Measurements from ENCODE around the gene TPRG1L.

The TPRG1L gene

GRCh38 chr1:3604468-3604974 lies 20.3 kb upstream of the TPRG1L start:
- Histone ChIP-seq H3K79me2 (ENCODE audit: insufficient read depth, low read depth) (no peaks in the 10 kb centered on the region), H3K4me2 (no peak overlapping the region), H3K27me3 (ENCODE audit: insufficient read depth, low read depth) (peaks cover 97% of the 10 kb centered on the region), H3K36me3 (ENCODE audit: insufficient read depth) (no peaks in the 10 kb centered on the region), H3K9ac (no peak overlapping the region), H3K27ac (no peak overlapping the region), H4K20me1 (ENCODE audit: insufficient read depth) (no peaks in the 10 kb centered on the region), H3K4me3 (IDR thresholded peaks at IDR 0.05; ENCODE audit: insufficient read depth, low read depth, low read length) (no peak overlapping the region), H2AFZ (ENCODE audit: low read depth) (no peak overlapping the region), H3K4me1 (ENCODE audit: low read depth, poor library complexity, severe bottlenecking) (no peaks in the 10 kb centered on the region)
- TF ChIP-seq CTCF (conservative IDR thresholded peaks at IDR 0.05; ENCODE audit: low read depth, low read length), result no peak

DNA sequence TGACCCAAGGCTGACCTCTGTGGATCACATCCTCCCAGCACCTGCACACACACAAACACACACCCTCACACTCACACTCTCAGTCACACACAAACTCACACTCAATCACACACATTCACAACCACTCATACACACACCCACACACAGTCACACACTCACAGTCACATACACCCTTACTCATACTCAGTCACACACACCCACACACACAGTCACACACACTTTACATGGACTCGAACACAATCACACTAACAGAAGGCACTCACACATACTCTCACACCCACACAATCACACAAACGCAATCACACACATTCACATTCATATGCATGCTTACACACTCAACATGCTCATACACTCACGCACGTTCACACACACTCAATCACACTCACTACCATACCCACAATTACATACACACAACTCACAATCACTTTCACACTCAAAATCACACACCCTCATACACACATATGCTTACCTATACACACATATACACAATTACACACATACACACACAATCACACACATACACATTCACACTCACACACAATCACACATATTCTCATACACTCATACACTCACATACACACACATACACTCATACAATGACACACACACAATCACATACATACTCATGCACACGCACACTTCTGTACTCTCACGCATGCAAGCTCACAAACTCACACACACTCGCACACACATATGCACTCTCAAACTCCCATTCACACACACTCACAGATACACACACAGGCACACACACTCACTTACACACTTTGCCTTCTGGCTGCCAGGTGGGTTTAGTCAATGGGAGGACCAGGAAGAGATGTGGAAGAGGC lies 19.6 kb upstream of the TPRG1L start:
- H3K27ac ChIP-seq, result no peak overlapping the region
- H4K20me1 ChIP-seq (ENCODE audit: insufficient read depth), result no peaks in the 10 kb centered on the region

GRCh38 chr1:3606779-3607702 lies 17.8 kb upstream of the TPRG1L start:
- TF ChIP-seq CTCF (conservative IDR thresholded peaks at IDR 0.05; ENCODE audit: low read depth, low read length), result no peak
- Histone ChIP-seq H3K9ac (no peak overlapping the region), H3K36me3 (ENCODE audit: insufficient read depth) (no peaks in the 10 kb centered on the region), H4K20me1 (ENCODE audit: insufficient read depth) (no peaks in the 10 kb centered on the region), H3K27ac (no peak overlapping the region), H3K79me2 (ENCODE audit: insufficient read depth, low read depth) (no peaks in the 10 kb centered on the region), H3K4me1 (ENCODE audit: low read depth, poor library complexity, severe bottlenecking) (no peaks in the 10 kb centered on the region), H2AFZ (ENCODE audit: low read depth) (no peak overlapping the region), H3K4me2 (no peak overlapping the region), H3K4me3 (IDR thresholded peaks at IDR 0.05; ENCODE audit: insufficient read depth, low read depth, low read length) (no peak overlapping the region), H3K27me3 (ENCODE audit: insufficient read depth, low read depth) (peaks cover 95% of the 10 kb centered on the region)

More for the DNA sequence above, 19.6 kb upstream of the TPRG1L start:
- no peaks in the 10 kb centered on the region for H3K36me3 ChIP-seq (ENCODE audit: insufficient read depth)
- TF ChIP-seq CTCF (conservative IDR thresholded peaks at IDR 0.05; ENCODE audit: low read depth, low read length), result no peak
- no peak overlapping the region for H3K9ac ChIP-seq
- no peaks in the 10 kb centered on the region for H3K4me1 ChIP-seq (ENCODE audit: low read depth, poor library complexity, severe bottlenecking)
- H2AFZ ChIP-seq (ENCODE audit: low read depth), result no peak overlapping the region
- no peak overlapping the region for H3K4me3 ChIP-seq (IDR thresholded peaks at IDR 0.05; ENCODE audit: insufficient read depth, low read depth, low read length)
- H3K79me2 ChIP-seq (ENCODE audit: insufficient read depth, low read depth), result no peaks in the 10 kb centered on the region
- H3K4me2 ChIP-seq, result no peak overlapping the region
- H3K27me3 ChIP-seq (ENCODE audit: insufficient read depth, low read depth), result peaks cover 98% of the 10 kb centered on the region

DNA sequence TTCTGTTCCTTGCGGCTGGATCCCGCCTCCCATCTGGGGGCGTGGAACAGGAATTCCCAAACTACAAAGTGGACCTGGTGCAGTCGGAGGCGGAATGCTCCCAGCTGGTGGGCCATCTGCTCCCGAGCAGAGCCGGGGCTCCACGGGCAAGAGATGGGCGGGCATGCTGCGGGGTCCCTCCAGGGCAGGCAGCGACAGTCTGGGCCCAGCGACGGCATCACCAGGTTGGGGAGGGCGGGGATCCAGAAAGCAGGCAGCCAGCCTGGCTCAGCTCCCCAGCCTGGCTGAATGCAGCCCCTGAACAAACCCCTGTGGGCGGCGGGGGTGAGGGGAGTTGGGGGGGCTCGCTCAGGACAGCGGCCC lies 17.1 kb upstream of the TPRG1L start:
- Histone ChIP-seq H3K9ac (no peak overlapping the region), H3K4me1 (ENCODE audit: low read depth, poor library complexity, severe bottlenecking) (no peaks in the 10 kb centered on the region), H3K4me3 (IDR thresholded peaks at IDR 0.05; ENCODE audit: insufficient read depth, low read depth, low read length) (no peak overlapping the region), H3K79me2 (ENCODE audit: insufficient read depth, low read depth) (no peaks in the 10 kb centered on the region), H4K20me1 (ENCODE audit: insufficient read depth) (no peaks in the 10 kb centered on the region), H3K36me3 (ENCODE audit: insufficient read depth) (no peaks in the 10 kb centered on the region), H3K27me3 (ENCODE audit: insufficient read depth, low read depth) (peaks cover 95% of the 10 kb centered on the region), H2AFZ (ENCODE audit: low read depth) (no peak overlapping the region), H3K4me2 (no peak overlapping the region), H3K27ac (no peak overlapping the region)
- TF ChIP-seq CTCF (conservative IDR thresholded peaks at IDR 0.05; ENCODE audit: low read depth, low read length), result no peak
